PFSK-1 (cell line): ENCODE results near the gene TMEM178A.

ENCODE experiments used
- FOXP2 ChIP-seq: optimal IDR thresholded peaks from 2 replicates; pipeline ENCODE3; 2011; ENCODE audit warnings: borderline replicate concordance, control low read depth, inconsistent platforms; ENCODE audit not compliant: insufficient read depth; ENCODE audit errors: extremely low read length, extremely low read depth
- POLR2AphosphoS5 ChIP-seq: IDR thresholded peaks from 2 replicates; pipeline ENCODE4 v1.6.1; 2012; ENCODE audit warnings: low read depth, mild to moderate bottlenecking, control low read depth, low read length, moderate library complexity
- REST ChIP-seq, 2 experiments: IDR thresholded peaks; 2 replicates each; pipeline versions ENCODE4 v1.6.1 to v1.8.0; 2011 to 2012; ENCODE audit warnings: low read depth in 2 of 2, low read length in 2 of 2, control low read depth in 1 of 2, inconsistent platforms in 1 of 2, mild to moderate bottlenecking in 1 of 2, moderate library complexity in 1 of 2; ENCODE audit not compliant: insufficient read depth in 1 of 2
- SIN3A ChIP-seq: IDR thresholded peaks from 2 replicates; pipeline ENCODE4 v1.6.1; 2012; ENCODE audit warnings: mild to moderate bottlenecking, low read length, moderate library complexity, borderline replicate concordance; ENCODE audit not compliant: insufficient read depth
- TAF1 ChIP-seq: IDR thresholded peaks from 2 replicates; pipeline ENCODE4 v1.6.1; 2012; ENCODE audit warnings: low read length, control low read depth, borderline replicate concordance; ENCODE audit not compliant: insufficient read depth

Gene TMEM178A

GRCh38 chr2:39621596-39621995 is 44.1 kb upstream of the TMEM178A start:
- TF ChIP-seq FOXP2, result no peak
- TF ChIP-seq REST (IDR thresholded peaks at IDR 0.05; ENCODE audit: insufficient read depth in 1 of 2, low read depth in 2 of 2, low read length in 2 of 2), result no peak
- no peak for TF ChIP-seq TAF1
- TF ChIP-seq SIN3A, result no peak
- no peak for TF ChIP-seq POLR2AphosphoS5

- no peak for TF ChIP-seq POLR2AphosphoS5
- TF ChIP-seq REST (IDR thresholded peaks at IDR 0.05; ENCODE audit: insufficient read depth in 1 of 2, low read depth in 2 of 2, low read length in 2 of 2), result no peak
- no peak for TF ChIP-seq TAF1
- TF ChIP-seq SIN3A, result no peak
- no peak for TF ChIP-seq FOXP2
These were observed 42.9 kb upstream of the TMEM178A start for GRCh38 chr2:39622860-39623259.

- TF ChIP-seq FOXP2 (no peak), TAF1 (no peak)
These were observed 41.8 kb upstream of the TMEM178A start for GRCh38 chr2:39623917-39624316.

- TF ChIP-seq FOXP2 (no peak), SIN3A (no peak), TAF1 (no peak), REST (IDR thresholded peaks at IDR 0.05; ENCODE audit: insufficient read depth in 1 of 2, low read depth in 2 of 2, low read length in 2 of 2) (no peak), POLR2AphosphoS5 (no peak)
These were observed 40.4 kb upstream of the TMEM178A start for GRCh38 chr2:39625193-39625926.

- no peak for TF ChIP-seq POLR2AphosphoS5
- TF ChIP-seq FOXP2, result no peak
- no peak for TF ChIP-seq SIN3A
- no peak for TF ChIP-seq REST (IDR thresholded peaks at IDR 0.05; ENCODE audit: insufficient read depth in 1 of 2, low read depth in 2 of 2, low read length in 2 of 2)
- no peak for TF ChIP-seq TAF1
These were observed 39.8 kb upstream of the TMEM178A start for GRCh38 chr2:39625927-39626270.
